DMS114 treated with DMSO at 0.1 percent for 48 hours (cell line): Measurements from ENCODE around the gene FAM107A.
A peak's percentile ranks its signal among the peaks of the same experiment; 100 is the strongest.
"Not testable (repeated sequence)": the region's sequence is repeated elsewhere in the genome, so short reads cannot be mapped to it uniquely, and the experiment has no call there.

ENCODE experiments used
- DNase-seq: peaks from one replicate; lab custom pipeline; 2025; ENCODE audit not compliant: unreplicated experiment; lab: John Stamatoyannopoulos, UW

The FAM107A gene

DNA sequence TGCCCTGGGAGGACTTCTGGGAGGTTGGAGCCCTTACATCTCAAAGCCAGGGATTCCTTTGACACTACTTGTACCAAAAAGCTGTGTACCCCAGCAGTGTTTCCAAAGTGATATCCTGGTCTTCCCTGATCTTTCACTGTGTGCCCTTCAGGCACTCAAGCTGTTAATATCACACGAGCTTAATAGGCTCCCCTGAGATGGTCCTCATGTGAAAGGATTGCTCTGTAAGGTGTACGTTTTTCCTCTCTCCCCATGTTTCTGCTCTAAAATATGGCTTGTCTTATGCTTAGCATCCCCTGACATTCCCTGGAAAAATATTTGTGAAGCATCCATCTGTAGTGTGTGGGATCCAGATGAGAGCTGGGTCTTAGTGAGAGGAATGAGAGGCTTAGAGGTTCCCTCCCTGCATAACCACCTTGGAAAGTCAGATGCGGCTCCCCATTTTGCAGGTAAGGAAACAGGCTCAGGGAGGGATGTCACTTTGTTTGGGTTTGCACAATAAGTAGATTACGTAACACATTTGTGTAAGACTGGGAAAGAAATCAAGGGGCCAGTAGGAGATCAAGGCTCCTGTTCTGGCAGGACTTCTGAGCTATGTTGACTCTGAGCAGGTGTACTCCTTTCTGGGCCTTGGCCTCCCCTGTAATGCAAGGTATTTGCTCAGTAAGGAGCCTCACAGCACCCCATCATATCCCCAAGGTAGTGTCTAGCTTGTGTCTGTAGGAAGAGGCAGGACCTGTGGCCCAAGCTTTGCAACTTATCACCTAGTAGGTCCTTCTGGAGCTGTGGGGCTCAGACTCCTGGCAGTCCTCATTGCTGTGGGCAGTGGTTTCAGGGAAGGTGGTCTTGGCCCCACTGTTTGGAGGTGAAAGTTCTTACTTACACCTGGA is 39.5 kb downstream of the FAM107A start:
- DNase-seq, result no peak

- DNase-seq, result no peak
Measured at GRCh38 chr3:58536501-58537411, 40.4 kb downstream of the FAM107A start, which contains the start of gene ACOX2. Gene ACOX2 (minus strand): TSS chr3:58537190. CDS start chr3:58535106, 2,084 bp downstream.

- DNase-seq, result no peak
Measured at GRCh38 chr3:58535531-58536500, 41.4 kb downstream of the FAM107A start.

DNA sequence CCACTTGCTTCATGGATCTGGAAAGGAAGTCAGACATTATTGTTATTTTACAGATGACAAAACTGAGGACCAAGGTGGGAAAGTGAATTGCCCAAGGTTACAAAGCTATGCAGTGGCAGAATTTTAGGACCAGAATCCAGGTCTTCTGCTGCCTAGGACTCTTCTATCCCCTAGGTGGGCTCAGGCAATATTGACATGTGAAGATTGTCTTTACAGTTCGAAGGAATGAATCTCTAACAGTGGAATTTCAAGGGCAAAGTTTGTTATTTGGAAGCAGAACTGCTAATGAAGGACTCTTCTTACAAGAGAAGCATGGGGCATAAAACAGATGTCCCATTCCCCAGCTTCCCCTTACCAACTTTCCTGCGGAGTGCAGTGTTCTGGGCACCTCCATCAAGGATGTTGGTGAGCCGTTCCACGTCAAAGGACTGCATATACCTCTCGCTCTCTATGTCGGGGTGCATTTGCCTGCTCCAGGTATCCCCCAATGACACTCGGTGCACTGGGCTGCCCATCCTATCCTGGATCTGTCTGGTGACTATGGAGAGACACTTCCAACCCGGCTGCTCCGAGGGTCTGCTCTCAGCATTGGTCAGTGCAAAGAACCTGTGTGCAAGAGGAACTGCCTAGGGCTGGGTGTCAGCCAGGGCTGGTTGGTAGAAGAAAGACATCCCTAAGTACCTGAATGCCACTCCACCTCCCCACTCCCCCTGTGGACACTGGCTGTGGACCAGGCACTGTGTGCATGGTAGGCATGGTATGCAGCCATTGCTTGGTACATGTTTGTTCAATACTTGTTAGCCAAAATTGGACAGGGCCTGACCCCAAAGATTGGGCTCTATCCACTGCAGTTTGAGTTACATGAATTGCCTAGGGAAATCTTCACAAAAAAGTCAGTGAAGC is 42.3 kb downstream of the FAM107A start:
- no peak for DNase-seq

GRCh38 chr3:58532794-58533220 is 44.4 kb downstream of the FAM107A start:
- DNase-seq, result no peak

GRCh38 chr3:58531956-58532355 is 45.2 kb downstream of the FAM107A start:
- DNase-seq, result no peak

GRCh38 chr3:58531555-58531954 is 45.6 kb downstream of the FAM107A start:
- no peak for DNase-seq

DNA sequence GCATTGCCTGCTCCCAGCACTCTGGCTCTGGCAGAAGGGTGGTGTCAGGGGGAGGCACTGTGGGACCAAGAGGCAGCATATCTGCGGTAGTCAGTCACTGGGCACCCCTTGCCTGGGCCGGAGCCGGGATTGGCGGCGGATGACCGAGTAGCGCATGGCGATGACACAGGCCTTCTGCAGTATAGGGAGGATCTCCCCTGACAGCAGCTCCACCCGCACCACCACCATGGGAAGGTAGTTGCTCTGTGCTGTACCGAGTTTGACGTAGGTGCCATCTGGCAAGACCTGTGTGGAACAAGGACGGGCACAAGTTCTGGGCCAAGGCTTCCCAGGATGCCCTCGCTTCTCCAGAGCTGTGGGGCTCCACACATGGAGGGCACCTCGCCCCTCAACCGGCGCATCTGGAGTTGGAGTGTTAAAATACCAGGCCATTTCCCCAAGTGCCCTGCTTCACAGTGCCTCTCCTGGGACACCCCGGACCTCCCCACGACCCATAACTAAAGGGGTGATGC is 46.8 kb downstream of the FAM107A start:
- DNase-seq, result no peak

DNA sequence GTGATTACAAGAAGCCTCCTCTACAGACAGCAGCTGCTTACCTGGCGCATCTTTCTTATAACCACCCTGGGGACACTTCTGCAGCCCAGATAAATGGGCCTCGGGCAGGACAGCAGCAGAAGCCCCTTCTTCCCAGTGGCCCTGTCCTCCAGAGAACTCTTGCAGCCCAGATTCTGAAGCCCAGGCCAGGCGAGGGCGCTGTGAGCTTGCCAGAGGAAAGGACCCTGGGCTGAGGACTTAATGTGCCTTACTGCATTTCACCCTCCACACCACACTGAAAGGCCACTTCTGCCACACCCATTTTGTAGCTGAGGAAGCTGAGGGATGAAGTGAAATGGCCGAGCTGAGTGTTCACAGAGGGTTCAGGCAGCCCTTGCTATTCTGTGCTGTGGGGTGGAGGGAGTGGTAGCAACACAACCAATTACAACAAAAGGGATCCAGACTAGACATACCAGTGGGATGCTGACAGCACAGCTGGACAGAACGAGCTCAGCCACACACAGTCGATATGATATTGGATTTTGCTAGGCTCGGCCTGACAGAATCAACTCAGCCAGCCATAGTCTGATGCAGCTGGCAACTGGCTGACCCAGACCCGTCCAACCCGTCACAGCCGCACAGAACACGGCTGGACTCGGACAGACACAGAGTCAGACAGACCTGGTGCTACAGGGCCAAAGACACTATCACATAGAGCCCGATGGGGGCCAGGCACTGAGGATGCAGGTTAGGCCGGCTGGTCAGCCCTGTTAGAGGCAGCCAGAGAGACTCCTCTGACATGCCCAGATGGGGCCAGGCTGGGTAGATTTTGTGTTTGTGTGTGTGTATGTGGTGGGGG is 47.5 kb downstream of the FAM107A start:
- DNase-seq, result peak; percentile 19

DNA sequence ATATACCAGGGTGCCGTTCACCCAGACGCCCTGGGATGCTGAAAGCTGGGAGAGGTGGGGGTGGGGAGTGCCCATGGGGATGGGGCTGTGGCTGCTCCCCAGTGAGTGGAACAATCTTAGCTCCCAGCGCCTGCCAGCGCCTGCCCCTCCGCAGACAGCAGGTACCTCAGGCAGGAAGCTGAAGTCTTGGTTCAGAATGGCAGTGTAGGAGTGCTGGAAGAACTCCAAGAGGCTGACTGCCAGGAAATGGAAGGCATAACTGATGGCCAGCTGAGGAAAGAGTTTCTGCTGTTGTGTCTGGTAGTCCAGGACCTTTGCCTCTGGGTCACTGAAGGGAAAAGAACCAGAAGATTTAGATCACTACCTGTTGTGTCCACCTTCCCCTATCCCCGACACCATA is 48.6 kb downstream of the FAM107A start:
- DNase-seq, result no peak

GRCh38 chr3:58527440-58527839 is 49.8 kb downstream of the FAM107A start:
- DNase-seq, result not testable (repeated sequence)

- no peak for DNase-seq
Measured at GRCh38 chr3:58526515-58526957, 50.7 kb downstream of the FAM107A start.

- DNase-seq, result no peak
Measured at GRCh38 chr3:58524326-58524888, 52.8 kb downstream of the FAM107A start.

DNA sequence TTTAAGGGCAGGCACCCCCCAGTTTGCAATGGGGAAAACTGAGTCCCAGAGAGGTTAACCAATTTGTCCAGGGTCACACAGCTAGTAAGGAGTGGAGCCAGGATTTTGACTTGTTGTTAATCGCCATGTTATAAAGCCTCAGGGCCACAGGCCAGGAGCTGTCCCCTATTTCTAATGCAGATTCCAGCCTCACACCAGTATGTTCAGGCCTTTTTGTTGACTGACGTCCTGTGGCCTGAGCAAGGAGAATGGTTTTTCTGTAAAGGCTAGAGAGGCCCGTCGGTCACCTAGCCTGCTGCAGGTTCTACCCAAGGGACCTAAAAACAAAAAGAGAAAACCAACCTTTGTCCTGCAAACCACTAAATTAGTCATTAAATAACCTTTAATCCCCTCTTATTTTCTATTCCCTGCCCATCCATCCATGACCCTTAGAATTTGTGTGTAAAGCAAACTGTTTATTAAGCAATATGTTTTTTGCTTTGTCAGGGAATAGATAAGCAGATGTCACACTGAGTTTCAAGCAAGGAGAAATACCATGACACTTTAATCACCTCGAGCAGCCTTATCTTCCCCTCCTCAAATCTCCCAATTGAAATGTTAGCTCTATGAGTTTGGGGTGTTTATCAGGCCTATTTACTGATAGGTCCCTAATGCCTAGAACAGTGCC is 54.3 kb downstream of the FAM107A start:
- no peak for DNase-seq

DNA sequence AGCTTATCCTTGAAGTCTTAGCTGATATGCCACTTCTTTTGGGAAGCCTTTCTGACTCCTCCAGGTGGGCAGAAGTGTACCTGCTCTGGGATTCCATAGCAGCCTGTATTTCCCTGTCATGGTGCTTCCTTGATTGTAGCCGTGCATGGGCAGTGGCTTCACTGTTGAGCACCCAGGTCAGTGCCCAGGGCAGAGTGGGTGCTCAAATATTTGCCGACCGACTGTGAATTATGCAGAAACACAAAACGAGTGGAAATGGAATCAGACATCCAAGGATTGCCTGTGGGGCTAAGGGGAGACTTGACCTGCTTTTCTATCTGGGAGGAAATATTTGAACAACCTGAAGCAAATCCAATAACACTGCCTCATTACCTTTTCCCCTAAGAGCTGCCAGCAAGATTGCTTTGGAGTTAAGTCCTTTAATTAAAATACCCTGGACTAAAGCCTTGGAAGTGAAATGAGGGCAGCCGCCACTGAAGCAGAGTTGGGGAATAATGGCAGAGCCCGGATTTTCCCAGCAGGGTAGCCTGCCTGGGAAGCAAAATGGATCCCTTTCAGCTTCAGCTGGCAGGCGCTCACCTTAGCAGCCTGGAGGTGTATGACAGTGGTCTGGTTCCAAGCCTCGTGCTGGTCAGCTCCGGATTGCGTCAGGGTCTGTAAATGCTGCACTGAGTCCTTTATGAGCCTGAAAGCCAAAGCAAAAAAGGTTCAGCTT is 55.1 kb downstream of the FAM107A start:
- no peak for DNase-seq

DNA sequence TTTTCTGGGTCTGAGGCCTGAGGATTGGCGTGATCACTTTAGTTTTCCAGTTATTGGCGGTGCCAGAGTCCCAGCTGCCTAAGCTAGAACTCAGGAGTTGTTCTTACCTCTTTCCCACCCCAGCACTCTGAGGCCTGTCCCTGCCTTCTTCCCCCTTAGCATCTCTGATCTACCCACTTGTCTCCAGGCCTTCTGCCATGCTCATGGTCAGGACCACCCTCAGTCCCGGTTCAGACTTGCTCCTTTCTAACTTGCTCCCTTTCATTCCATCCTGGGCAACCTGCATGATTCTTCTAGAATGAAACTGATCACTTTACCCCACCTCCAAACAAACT is 55.9 kb downstream of the FAM107A start:
- no peak for DNase-seq
